GM19467 (cell line): Measurements from ENCODE around the gene MPZL1.

ENCODE experiments used
- ATAC-seq: cut with Tn5 transposase; IDR thresholded peaks from one replicate; pipeline ENCODE4 v1.9.1; 2021; ENCODE audit warnings: mild to moderate bottlenecking, moderate library complexity; ENCODE audit not compliant: unreplicated experiment

MPZL1 gene

DNA sequence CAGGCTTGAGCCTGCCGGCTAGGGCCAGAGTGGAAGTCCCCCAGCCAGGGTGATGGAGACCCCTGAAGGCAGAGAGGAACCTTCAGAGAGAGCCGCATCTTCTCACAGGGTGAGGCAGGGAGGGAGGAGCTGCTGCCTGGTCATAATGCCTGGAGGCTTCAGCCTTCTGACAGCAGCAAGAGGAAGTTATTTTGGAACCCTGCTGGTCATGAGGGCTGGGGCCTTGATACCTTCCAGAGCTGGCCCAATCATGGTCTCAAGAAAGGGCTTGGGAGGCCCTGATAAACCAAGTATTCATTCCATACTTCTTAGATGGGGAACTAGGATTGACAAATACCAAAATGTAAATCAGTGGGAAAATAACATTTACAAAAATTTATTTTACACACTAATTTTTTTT is 26.6 kb upstream of the MPZL1 start:
- ATAC-seq, result no peak

DNA sequence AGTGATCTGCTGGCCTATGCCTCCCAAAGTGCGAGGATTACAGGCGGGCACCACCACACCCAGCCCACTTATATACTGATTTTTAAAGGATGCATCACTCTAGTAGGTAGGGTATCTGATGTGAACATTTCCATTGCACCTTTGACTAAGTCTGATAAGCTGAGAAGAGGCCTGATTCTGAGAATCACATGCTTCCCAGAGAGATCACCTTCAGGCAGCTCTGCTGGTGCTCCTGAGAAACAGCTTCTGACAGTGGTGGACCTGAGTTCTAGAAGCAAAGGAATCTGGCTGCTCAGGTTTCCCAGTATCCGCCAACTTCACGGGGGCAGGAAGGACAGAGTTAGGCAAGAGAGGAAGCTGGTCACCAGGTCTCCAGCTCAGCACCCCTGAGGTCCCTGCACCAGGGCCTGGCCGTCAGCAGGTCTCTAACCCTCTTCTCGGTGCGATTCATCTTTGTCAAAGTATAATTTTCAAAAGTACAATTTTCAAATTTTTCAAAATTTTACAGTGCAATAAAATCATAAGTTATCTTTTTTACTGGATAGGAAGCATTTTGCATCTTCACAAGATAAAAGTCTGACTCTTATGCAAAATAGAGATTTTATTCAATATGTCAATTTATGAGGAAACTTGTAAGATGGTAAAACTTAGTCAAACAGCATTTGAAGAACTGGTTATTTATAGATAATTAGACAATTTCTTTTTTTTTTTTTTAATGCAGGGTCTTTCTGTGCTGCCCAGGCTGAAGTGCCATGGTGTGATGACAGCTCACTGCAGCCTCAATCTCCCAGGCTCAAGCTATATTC is 25.8 kb upstream of the MPZL1 start:
- ATAC-seq, result no peak

DNA sequence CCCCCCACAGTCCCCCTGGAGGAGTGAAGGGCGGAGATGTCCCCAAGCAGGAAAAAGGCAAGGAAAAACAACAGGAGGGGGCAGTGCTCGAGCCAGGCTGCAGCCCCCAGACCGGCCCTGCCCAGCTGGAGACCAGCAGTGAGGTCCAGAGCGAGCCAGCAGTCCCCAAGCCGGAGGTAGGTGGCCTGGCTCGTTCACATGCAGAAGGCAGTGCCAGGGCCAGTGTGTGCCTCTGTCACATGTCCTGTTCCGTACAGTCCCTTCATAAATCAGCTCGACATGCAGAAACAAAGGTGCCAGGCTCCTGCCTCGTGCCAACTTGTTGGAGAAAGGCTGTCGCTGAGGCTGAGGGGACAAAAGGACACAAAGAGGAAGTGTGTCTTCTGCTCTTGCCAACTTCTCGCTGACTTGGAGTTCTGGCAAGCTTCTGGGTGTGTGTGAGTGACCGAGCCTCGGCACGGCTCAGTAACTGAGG is 24.1 kb upstream of the MPZL1 start:
- no peak for ATAC-seq

DNA sequence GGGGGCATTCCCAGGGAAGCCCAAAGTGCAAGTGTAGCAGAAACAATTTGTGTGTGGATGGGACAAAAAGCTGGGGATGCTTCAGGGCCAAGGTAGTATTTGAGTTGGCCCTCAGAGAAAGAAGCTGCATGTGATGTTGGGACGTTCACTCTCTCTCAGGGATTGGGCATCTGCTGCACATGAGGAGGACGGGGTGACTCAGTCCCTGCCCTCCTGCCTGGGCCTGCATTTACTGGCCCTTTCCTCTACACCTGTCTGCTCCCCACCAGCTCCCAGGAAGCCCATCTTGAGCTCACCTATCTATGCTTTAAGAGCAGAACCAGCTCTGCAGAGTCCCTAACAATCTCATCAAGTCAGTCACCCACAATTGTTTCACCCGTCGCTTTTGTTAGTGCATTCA is 23.5 kb upstream of the MPZL1 start:
- no peak for ATAC-seq

DNA sequence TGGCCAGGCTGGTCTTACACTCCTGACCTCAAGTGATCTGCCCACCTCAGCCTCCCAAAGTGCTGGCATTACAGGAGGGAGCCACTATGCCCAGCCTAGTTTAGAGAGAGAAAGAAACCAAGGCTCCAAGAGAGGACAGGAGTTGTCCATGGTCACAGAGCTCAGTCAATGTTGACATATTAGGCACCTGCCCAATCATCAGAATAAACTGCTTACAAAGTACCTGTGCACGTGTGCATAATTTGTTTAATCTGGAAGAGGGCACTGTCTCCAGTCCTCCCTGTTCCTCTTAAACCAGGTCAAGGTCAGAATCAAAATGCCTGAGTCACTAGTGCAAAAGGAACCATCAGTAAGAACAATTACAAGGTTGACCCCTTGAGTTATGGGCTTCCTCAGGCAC is 20.3 kb upstream of the MPZL1 start:
- ATAC-seq, result no peak

DNA sequence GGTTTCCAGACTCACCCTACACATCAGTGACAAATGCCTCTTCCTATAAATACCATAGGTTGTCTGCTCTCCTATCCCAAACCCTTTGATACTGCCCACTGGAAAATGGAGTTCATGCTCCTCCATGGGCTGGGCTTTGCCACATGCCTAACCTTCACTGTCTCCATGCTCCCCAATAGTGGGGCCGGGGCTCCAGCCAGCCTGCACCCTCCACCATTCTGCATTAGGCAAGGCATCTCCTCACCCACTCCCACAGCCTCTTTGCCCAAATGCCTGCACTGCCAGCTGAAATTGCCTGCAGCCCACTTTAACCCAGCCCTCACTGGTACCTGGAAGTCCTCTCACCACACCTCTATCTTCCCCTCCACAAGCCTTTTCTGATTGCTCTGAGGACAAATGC is 18.2 kb upstream of the MPZL1 start:
- ATAC-seq, result no peak

DNA sequence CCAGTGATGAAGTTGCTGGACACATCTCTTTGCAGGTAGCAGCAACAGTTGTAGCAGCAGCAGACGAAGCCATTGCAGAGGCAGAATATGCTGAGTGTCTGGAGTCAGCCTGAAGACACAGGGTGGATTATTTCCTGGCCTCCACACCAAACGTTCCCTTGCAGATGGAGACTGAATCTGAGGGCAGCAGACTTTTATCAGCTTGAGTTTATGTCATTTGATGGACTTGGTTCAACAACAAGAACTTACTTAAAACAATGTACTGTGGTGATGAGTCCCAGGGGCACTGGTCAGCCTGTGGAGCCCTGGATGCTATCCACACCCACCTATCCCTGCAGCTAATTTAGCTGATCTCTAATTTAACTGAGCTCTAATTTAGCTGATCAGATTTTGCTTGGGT is 17.1 kb upstream of the MPZL1 start:
- no peak for ATAC-seq

DNA sequence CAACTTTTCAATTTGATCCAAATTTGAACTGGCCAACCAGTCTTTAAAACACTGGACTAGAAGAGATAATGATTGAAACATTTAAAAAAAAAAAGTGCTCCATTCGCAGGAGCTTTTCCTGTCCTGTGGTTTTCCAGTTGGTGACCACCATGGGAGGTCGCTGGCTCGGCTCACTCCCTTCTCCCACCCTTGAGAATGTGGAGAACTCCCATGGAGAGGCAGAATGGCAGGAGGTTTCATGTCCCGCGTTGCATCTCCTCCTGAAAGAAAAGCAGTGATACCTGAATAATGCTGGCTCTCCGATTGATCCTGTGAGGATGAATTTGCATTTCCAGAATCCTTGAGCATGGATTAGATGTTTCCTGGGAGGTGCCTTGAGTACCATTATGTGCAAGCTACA is 16.5 kb upstream of the MPZL1 start:
- ATAC-seq, result no peak

DNA sequence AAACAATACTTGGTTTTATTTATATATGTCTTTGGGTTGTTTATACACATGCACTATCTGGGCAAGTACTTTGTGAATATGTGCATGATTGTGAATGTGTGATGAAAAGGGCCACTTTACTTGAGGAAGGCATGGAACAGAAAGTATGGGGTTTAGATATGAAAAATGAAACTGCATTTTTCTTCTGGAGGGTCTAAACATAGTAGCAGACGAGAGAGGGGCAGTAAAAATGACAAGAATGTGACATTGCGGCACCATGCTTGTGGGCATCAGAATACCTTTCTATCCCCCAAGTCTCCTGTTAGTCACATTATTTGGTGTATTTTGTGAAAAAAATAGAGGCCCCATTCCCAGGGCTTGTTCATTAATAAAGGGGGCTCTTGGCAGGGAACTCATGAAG is 15.4 kb upstream of the MPZL1 start:
- no peak for ATAC-seq

DNA sequence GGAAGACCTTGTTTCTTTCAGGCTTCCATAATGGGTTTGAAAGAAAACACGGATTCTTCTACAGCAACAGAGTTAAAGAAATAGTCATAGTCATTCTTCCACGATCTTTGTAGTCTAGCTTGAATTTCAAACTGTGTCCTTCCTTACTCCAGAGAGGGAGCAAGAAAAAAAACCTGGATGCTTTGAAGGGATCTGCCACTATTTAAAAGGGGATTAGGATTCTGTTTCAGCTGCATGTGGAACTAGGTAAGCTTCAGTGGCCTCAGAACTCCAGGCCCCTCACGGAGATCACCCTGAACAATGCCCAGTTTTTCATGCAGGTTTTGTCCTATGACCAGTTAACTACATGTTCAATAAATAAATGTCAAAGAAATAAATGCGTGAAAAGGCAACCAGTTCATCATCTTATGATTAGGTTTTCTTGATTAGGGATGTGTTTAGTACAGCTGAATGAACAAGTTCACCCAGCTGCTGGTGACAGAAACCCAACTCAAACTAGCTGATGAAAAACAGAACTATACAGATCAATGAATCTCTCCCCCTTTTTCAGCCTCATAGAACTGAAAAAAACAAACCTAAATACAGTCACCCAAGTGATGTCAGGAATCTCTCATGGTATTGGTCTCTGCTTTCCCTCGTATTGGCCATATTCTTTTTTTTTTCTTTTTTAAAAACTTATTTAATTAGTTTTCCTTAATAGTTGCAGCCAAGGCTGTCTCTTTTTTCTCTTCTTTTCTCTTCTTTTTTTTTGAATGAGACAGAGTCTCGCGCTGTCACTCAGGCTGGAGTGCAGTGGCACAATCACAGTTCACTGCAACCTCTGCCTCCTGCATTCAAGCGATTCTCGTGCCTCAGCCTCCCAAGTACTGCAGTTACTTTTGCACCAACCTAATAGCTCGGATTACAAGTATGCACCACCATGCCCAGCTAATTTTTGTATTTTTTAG is 14.6 kb upstream of the MPZL1 start:
- no peak for ATAC-seq

DNA sequence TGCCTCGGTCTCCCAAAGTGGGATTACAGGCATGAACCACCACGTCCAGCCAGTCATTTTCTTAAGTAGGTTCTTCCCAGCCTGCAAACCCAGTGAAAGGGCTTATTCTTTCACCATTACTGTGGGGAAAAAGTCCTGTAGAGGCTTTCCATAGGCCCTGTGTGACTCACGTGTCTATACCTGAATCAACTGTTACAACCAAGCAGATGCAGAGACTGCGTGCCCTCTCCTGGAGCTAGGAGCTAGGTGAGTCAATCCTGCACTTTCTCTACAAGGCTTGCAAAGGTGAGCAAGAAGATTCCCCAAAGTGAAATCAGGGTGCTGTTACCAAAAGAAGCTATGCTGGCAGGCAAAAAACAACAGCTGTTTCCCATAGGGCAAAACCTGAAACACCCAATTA is 13.8 kb upstream of the MPZL1 start:
- no peak for ATAC-seq

DNA sequence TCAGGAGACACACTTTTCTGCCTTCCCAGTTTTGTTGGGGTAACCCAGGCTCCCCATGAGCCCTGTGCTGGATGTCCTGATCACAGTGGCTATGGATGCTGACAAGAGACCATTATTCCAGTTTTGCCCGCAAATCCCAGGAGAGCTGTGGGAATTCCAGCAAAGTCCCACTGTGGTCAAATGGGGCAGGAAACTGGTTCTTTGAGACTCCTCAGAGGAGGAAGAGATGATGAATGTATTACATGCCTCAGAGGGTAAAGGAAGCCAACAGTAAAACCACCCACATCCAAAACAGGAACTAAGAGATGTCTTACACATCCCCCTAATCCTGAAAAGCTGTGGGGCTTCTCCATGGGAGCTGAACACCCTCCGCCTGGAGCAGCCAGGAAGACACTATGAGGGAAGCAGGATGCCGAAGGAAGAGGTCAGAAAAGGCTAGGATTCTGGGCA is 12.8 kb upstream of the MPZL1 start:
- no peak for ATAC-seq

DNA sequence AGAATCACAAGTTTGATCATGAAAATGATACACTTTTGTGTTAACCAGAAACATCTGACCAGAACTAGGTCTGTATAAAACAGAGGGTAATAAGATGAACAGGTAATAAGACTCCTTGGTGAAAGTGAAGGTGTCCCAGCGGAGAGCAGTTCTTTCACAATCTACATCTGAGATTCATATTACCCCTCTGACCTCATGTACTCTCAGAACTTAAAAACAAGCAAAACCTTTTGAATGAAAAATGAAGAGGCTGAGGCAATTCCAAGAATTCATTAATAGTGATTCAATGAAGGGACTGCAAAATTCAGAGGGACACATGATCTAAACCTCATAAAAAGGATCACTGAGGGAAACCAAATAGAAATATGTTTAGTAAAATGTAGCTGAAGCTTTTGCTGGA is 10.9 kb upstream of the MPZL1 start:
- ATAC-seq, result no peak

DNA sequence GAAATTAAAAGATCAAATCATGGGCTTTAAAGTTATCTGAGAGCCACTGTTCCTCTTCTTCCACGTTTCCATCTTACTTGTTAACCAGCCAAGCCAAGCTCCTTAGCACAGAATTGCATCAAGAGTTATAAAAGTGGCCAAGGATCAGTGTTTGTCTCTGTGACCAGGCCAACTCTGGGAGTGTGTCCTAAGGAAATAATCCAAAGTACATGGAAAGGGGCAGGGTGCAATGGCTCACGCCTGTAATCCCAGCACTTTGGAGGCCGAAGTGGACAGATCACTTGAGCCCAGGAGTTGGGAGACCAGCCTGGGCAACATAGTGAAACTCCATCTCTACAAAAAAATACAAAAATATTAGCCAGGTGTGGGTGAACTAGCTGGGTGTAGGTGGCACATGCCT is 10.0 kb upstream of the MPZL1 start:
- ATAC-seq, result no peak

DNA sequence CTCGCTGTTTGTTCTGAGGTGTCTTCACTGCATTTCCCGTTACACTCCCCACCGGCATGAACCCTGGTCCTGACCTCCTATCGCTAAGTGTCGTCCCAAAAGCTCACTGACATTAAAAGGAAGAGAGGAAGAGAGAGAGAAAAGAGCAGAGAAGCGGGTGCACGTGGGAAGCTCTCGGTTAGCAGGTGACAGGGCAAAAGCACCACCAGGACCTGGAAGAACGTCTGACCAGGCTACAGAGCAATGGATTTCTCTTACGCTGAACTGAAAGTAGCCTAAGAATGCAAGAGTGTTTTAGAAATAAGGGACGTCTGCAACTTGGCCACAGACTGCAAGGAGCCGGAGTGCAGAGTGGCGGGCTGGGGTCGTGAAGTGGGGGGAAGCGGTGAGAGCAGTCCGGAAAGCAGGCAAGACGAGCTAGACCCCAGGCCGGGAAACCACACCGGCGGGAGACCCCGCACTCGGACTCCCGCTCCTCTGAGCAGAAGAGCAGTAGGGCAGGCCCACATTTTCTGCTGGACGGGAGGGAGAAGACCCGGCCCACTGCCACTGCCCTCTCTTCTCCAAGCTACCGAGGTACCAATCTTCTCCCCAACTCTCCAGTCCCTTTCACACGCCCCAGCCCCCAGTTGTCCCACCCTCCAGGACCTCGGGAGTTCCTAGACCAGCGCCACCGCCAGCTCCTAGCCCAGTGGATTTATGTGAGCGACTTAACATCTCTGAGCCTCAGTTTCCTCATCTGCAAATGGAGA is 8.3 kb upstream of the MPZL1 start:
- ATAC-seq, result no peak

DNA sequence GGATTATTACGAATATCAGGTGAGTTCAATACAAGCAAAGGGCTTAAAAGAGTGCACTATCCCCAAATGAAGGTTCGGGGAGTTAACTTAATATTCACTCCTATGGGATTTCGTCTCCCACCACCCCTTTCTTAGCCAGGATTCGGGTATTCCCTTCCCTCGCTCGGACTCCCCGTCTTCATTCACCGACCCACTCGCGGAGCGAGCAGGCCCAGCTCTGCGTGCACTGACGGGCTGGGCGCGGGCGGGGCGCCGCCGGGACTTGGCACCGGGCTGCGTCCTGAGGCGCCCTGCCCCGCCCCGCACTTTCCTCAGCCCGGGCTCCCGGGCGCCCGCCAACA is 7.7 kb upstream of the MPZL1 start:
- peak; percentile 48 for ATAC-seq

DNA sequence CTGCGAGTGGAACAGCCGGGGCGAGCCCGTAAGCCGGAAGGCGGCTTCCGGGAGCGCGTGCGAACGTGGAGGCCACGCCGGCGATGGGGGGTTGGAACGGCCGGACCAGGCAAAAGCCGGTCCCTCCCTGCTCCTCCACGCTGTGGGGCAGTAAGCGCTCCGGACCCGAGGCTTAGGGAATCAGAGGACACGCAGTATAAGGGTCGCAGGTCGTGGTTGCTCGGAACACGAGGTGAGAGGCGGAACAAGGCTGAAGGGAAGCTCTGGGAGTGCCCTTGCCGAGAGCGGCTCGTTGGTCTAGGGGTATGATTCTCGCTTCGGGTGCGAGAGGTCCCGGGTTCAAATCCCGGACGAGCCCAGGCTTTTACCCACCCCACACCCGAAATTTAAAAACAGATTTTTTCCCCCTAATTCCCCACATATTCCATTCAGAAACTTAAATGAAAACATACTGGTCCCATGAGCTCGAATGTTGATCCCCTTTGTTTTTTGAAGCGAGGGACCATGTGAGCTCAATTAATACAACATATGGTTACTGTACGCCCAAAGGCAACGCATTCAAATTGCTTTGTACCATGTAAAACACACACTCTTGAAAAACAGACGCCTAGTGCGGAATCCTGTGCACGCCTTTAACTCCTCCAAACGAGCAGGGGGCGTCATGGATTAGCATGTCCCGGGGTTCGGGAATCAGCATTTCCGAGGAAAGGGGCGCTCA is 7.2 kb upstream of the MPZL1 start:
- ATAC-seq, result peak; percentile 49

DNA sequence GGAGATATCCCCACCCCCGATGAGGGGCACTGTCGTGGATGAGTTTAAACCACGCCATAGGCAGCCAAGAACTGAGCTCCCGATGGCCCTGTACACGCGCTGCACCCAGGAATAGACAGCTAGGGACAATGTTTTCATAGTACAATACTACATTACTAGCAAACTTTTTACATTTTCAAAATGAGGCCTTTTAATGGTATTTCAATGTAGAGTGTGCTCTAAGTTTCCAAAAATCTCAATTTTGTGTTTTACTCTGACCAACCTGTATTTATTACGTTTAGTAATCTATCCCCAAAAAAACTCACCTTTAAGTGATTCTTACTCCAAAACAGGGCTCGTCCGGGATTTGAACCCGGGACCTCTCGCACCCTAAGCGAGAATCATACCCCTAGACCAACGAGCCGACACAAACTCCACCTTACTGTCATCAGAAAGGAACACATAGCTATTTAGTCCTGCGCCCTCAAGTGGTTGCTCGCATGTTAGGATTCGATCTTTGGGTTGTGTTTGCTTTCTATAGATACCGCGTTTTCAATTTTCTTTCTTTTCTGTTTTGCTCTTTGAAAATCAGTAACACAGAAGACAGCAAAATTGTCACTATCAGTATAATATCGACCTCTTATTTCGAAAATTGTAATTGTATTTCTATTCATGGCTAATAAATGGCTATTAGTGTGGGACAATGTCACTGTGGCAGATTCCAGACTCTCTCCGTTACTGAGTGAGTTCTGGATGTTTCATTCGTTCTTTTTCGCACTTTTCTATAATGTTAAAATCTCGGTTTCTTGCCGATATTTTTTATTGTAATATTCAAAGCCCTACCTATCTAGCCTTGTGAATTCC is 6.4 kb upstream of the MPZL1 start:
- ATAC-seq, result peak; percentile 37

DNA sequence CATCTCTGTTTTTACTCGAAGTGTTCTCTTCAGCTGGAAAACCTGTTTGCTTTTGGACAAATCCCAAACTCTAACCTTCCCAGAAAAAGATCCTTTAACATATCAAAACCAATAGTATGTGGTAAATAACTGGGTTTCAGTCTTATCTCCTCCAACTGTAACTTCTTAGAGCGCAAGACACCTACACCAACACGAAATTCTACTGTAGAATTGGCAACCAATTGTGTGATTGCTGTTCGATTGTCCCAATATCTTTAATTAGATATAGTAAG is 5.8 kb upstream of the MPZL1 start:
- ATAC-seq, result no peak

DNA sequence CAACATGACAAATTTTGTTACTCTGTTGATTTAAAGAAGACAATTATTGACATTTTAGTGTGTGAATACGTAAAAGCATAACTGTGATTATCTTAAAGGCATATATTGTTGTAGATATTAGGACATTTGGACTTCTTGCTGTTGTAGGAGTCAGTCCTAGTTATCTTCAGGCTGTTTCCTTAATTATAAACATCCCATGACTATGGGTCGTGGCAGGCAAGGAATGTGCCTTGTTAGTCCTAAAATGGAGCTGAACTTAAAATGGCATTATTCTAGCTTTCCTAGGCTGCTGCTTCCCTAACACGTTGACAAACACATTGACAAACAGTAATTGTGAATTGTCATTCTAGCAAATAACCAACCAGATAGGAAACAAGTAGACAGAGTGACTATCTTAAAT is 4.4 kb upstream of the MPZL1 start:
- no peak for ATAC-seq
